GM12878 (cell line): ENCODE data around the gene CC2D1B. TPM values are rescaled to one million over a fixed set of nuclear protein-coding genes. Genes with fewer than 3 reads are reported as not detected.

Source experiments
- NFYB ChIP-seq: IDR thresholded peaks from 2 replicates; pipeline ENCODE4 v1.6.1; 2011; ENCODE audit warnings: low read depth, mild to moderate bottlenecking, low read length, improper control_type of control experiment, moderate library complexity; ENCODE audit not compliant: insufficient read depth
- SMC3 ChIP-seq: IDR thresholded peaks from 2 replicates; pipeline ENCODE4 v1.6.1; 2011; ENCODE audit warnings: low read length, improper control_type of control experiment, borderline replicate concordance
- SP1 ChIP-seq: IDR thresholded peaks from one replicate; pipeline ENCODE4 v1.6.1; 2011; ENCODE audit warnings: low read depth, low read length
- YY1 ChIP-seq: IDR thresholded peaks from 2 replicates; pipeline ENCODE4 v1.6.1; 2011; ENCODE audit warnings: low read depth, mild to moderate bottlenecking, low read length
- ZNF622 ChIP-seq: fragments of 450-650 bp; IDR thresholded peaks from 2 replicates; pipeline ENCODE4 v1.6.1; 2017; ENCODE audit warnings: mild to moderate bottlenecking, inconsistent platforms
- polyA plus RNA-seq, 11 experiments: library from polyadenylated mRNA; depleted of rRNA in 4 of 11; unstranded in 6 of 11; stranded (reverse) in 5 of 11; fragments of >200 nt; fragmentation: Nextera tagmentation in 4 of 11; fragmentation: Illumina TruSeq in 1 of 11; extraction: Ambion mirVana in 4 of 11; extraction: Trizol in 1 of 11; gene quantifications; 1 replicate in 1 of 11; 2 replicates in 10 of 11; pipeline versions ENCODE4 v1.2.1 to v1.2.3, GENCODE V29; 2011 to 2016; ENCODE audit warnings: inconsistent platforms in 2 of 11, missing spikeins in 2 of 11, low read depth in 1 of 11
- total RNA-seq, 4 experiments: library from RNA; depleted of rRNA in 3 of 4; stranded (reverse); fragments of >200 nt in 3 of 4; fragmentation: Illumina TruSeq in 1 of 4; extraction: Trizol in 1 of 4; gene quantifications; 2 replicates each; pipeline versions ENCODE4 v1.2.1 to v1.2.3, GENCODE V29; 2013 to 2021
- TF ChIP-seq, protein P1 (sequence below): fragments of 450-650 bp; IDR thresholded peaks from 2 replicates; pipeline ENCODE4 v1.6.1; 2018; ENCODE audit warnings: borderline replicate concordance, mild to moderate bottlenecking; ENCODE audit not compliant: partially characterized antibody
- TF ChIP-seq, protein P2 (sequence below): IDR thresholded peaks from 2 replicates; pipeline ENCODE4 v1.6.1; 2012; ENCODE audit warnings: low read depth, low read length, improper control_type of control experiment
- TF ChIP-seq, protein P3 (sequence below): fragments of 450-650 bp; IDR thresholded peaks from 2 replicates; pipeline ENCODE4 v1.6.1; 2017; ENCODE audit warnings: mild to moderate bottlenecking, moderate library complexity
- TF ChIP-seq, protein P4 (sequence below): fragments of 450-650 bp; IDR thresholded peaks from 2 replicates; pipeline ENCODE4 v1.6.1; 2017; ENCODE audit warnings: mild to moderate bottlenecking
- TF ChIP-seq, protein P5 (sequence below): fragments of 450-650 bp; formaldehyde crosslinking; IDR thresholded peaks from 2 replicates; pipeline ENCODE4 v1.4.0; 2022; ENCODE audit warnings: mild to moderate bottlenecking, moderate library complexity

Gene CC2D1B
- total and polyA plus RNA-seq, 10 of the 15 experiments (the other 5 are each of a cell fraction or from before 2014, with no cell fraction given), result 0.90 to 29.4 (median 14.5) TPM

DNA sequence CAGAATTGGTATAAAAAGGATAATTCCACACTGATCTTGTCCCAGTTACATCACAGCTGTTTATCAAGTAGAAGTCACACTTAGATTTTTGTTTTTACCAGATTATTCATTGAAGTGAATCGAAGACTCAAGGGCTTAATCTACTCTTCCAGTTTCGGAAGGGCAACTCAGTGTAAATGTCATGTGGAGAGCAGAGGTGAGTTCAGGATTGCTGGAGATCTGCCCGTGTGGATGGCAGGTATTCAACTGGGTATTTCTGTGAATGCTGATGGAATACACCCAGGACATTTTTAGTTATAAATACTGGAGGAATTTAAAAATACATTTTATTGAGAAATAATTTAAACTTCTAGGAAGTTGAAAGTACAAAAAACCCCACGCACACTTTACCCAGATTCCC lies 19.4 kb downstream of the CC2D1B start (continued):
- TF ChIP-seq, protein P1, sequence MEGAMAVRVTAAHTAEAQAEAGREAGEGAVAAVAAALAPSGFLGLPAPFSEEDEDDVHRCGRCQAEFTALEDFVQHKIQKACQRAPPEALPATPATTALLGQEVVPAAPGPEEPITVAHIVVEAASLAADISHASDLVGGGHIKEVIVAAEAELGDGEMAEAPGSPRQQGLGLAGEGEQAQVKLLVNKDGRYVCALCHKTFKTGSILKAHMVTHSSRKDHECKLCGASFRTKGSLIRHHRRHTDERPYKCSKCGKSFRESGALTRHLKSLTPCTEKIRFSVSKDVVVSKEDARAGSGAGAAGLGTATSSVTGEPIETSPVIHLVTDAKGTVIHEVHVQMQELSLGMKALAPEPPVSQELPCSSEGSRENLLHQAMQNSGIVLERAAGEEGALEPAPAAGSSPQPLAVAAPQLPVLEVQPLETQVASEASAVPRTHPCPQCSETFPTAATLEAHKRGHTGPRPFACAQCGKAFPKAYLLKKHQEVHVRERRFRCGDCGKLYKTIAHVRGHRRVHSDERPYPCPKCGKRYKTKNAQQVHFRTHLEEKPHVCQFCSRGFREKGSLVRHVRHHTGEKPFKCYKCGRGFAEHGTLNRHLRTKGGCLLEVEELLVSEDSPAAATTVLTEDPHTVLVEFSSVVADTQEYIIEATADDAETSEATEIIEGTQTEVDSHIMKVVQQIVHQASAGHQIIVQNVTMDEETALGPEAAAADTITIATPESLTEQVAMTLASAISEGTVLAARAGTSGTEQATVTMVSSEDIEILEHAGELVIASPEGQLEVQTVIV, result no peak
- TF ChIP-seq, protein P2, sequence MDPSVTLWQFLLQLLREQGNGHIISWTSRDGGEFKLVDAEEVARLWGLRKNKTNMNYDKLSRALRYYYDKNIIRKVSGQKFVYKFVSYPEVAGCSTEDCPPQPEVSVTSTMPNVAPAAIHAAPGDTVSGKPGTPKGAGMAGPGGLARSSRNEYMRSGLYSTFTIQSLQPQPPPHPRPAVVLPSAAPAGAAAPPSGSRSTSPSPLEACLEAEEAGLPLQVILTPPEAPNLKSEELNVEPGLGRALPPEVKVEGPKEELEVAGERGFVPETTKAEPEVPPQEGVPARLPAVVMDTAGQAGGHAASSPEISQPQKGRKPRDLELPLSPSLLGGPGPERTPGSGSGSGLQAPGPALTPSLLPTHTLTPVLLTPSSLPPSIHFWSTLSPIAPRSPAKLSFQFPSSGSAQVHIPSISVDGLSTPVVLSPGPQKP, result no peak
- no peak for TF ChIP-seq SMC3
- no peak for TF ChIP-seq ZNF622
- no peak for TF ChIP-seq NFYB
- TF ChIP-seq, protein P3, sequence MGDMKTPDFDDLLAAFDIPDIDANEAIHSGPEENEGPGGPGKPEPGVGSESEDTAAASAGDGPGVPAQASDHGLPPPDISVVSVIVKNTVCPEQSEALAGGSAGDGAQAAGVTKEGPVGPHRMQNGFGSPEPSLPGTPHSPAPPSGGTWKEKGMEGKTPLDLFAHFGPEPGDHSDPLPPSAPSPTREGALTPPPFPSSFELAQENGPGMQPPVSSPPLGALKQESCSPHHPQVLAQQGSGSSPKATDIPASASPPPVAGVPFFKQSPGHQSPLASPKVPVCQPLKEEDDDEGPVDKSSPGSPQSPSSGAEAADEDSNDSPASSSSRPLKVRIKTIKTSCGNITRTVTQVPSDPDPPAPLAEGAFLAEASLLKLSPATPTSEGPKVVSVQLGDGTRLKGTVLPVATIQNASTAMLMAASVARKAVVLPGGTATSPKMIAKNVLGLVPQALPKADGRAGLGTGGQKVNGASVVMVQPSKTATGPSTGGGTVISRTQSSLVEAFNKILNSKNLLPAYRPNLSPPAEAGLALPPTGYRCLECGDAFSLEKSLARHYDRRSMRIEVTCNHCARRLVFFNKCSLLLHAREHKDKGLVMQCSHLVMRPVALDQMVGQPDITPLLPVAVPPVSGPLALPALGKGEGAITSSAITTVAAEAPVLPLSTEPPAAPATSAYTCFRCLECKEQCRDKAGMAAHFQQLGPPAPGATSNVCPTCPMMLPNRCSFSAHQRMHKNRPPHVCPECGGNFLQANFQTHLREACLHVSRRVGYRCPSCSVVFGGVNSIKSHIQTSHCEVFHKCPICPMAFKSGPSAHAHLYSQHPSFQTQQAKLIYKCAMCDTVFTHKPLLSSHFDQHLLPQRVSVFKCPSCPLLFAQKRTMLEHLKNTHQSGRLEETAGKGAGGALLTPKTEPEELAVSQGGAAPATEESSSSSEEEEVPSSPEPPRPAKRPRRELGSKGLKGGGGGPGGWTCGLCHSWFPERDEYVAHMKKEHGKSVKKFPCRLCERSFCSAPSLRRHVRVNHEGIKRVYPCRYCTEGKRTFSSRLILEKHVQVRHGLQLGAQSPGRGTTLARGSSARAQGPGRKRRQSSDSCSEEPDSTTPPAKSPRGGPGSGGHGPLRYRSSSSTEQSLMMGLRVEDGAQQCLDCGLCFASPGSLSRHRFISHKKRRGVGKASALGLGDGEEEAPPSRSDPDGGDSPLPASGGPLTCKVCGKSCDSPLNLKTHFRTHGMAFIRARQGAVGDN, result no peak
- TF ChIP-seq SP1, result no peak
- TF ChIP-seq, protein P4, sequence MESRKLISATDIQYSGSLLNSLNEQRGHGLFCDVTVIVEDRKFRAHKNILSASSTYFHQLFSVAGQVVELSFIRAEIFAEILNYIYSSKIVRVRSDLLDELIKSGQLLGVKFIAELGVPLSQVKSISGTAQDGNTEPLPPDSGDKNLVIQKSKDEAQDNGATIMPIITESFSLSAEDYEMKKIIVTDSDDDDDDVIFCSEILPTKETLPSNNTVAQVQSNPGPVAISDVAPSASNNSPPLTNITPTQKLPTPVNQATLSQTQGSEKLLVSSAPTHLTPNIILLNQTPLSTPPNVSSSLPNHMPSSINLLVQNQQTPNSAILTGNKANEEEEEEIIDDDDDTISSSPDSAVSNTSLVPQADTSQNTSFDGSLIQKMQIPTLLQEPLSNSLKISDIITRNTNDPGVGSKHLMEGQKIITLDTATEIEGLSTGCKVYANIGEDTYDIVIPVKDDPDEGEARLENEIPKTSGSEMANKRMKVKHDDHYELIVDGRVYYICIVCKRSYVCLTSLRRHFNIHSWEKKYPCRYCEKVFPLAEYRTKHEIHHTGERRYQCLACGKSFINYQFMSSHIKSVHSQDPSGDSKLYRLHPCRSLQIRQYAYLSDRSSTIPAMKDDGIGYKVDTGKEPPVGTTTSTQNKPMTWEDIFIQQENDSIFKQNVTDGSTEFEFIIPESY, result no peak
- no peak for TF ChIP-seq YY1
- TF ChIP-seq, protein P5, sequence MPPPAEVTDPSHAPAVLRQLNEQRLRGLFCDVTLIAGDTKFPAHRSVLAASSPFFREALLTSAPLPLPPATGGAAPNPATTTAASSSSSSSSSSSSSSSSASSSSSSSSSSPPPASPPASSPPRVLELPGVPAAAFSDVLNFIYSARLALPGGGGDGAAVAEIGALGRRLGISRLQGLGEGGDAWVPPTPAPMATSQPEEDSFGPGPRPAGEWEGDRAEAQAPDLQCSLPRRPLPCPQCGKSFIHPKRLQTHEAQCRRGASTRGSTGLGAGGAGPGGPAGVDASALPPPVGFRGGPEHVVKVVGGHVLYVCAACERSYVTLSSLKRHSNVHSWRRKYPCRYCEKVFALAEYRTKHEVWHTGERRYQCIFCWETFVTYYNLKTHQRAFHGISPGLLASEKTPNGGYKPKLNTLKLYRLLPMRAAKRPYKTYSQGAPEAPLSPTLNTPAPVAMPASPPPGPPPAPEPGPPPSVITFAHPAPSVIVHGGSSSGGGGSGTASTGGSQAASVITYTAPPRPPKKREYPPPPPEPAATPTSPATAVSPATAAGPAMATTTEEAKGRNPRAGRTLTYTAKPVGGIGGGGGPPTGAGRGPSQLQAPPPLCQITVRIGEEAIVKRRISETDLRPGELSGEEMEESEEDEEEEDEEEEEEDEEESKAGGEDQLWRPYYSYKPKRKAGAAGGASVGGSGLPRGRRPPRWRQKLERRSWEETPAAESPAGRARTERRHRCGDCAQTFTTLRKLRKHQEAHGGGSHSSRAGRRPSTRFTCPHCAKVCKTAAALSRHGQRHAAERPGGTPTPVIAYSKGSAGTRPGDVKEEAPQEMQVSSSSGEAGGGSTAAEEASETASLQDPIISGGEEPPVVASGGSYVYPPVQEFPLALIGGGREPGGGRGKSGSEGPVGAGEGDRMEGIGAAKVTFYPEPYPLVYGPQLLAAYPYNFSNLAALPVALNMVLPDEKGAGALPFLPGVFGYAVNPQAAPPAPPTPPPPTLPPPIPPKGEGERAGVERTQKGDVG (CRISPR knock-in tag), result no peak
